ENCODE measurements around the gene ATP6AP1.

The ATP6AP1 gene

DNA sequence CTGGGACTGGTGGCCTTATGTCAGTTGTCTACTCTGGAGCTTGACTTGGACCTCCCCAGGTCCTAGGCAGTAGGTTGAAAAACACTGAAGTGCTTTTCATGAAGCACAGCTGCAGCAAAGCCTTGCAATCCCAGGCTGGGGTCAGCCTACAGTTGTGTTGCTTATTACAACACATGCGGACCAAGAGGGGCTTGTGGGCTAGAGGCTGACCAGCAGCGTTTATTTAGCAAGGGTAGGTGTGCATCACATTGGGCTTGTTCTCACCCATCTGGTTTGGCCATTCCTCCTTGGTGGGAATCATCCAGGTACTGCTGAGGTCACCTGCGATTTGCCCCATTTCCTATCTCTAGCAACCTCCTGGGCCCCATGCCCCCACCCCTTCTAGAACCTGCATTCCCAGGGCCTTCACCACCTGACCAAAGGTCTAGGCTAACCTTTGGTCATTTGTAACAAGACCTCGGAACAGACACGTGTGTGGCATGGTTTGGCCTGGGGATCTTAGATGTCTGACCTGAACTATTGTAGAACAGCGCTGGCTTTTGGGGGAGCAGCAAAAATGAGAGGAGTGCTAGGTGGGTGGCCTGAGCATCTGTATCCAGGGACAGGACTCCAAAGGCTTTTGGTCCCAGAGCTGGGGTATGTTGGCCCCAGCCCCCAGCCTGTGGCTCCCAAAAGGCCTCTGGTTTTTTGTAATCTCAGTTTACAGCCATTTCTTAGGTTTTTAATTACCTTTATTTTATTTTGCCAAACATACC is 27.3 kb upstream of the ATP6AP1 start:
- H3K4me3 ChIP-seq (ENCODE audit: extremely low read depth, insufficient read depth, low read length, poor library complexity, severe bottlenecking), result no peak overlapping the region
- no peak overlapping the region for H3K27ac ChIP-seq (ENCODE audit: low read depth, low read length, severe bottlenecking)
- WGBS, 2 experiments (ENCODE audit: insufficient coverage in 2 of 2), result 82 to 93% methylated on average over 3 of the region's 6 CpGs
- peaks cover 18% of the 10 kb centered on the region for H3K36me3 ChIP-seq (ENCODE audit: control insufficient read depth, insufficient read depth, low read length)
- no peaks in the 10 kb centered on the region for H3K9me3 ChIP-seq (ENCODE audit: control insufficient read depth, low read length)
- H3K4me1 ChIP-seq (ENCODE audit: control insufficient read depth, insufficient read depth, low read length, poor library complexity, severe bottlenecking), result no peaks in the 10 kb centered on the region

DNA sequence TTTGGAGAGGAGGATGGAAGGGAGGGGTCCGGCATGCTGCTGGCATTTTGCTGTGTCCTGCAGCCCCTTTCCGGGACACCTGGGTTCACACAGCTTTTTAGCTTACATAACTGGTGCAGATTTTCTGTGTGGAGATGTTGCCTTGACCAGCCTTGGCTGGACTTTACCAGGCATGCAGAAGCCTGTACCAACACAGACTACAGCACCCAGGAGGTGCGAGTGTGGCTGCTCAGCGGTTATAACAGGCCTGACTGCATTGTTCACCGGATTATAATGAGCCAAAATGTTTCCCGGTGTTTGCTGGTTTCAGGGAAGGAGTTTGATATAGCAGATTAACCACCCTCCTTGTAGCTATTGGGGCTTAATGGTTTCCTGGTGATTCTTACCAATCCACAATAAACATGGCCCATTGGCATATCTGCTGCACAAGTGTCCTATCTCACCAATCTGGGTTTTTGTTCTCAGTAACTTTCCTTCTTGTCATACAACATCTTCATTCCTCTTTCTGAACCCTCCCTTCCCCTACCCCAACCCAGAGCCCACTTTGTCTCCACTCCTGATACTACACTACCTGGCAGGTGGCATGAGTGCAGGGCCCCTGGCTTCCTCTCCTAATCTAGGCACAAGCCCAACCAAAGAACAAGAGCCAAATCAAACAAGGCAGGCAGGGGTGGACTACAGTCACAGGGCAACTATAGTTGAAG is 26.4 kb upstream of the ATP6AP1 start:
- Histone ChIP-seq H3K36me3 (ENCODE audit: control insufficient read depth, insufficient read depth, low read length) (peaks cover 18% of the 10 kb centered on the region), H3K4me1 (ENCODE audit: control insufficient read depth, insufficient read depth, low read length, poor library complexity, severe bottlenecking) (no peaks in the 10 kb centered on the region), H3K27ac (ENCODE audit: low read depth, low read length, severe bottlenecking) (no peak overlapping the region), H3K9me3 (ENCODE audit: control insufficient read depth, low read length) (no peaks in the 10 kb centered on the region), H3K4me3 (ENCODE audit: extremely low read depth, insufficient read depth, low read length, poor library complexity, severe bottlenecking) (no peak overlapping the region)
- 86% methylated on average over 1 of the region's 6 CpGs; no CpG with 5 or more reads in 1 of the 2 experiments for WGBS, 2 experiments (ENCODE audit: insufficient coverage in 2 of 2)

DNA sequence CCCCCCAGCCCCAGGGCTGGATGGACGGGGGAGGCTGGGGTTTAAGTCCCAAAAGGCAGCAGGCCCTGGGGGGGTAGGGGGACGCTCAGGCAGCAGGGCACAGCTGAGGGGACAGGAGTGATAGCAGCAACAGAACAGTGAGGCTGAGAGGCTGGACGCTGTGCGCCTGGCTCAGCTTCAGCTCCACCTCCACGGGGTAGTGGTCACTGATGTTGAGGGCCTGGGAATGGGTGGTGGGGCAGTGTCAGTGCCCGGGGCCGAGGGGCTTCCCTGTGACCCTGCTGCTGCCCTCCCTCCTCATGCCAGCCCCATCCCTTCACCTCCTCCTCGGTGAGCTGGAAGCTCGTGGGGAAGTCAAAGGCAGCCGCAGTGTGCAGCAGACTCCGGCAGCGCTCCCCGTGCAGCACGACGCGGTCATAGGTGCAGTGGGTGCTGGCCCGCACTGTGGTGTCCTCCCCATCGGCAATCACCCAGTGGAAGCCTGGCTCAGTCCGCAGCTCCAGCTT is 25.8 kb upstream of the ATP6AP1 start:
- H3K36me3 ChIP-seq (ENCODE audit: control insufficient read depth, insufficient read depth, low read length), result peaks cover 18% of the 10 kb centered on the region
- H3K27ac ChIP-seq (ENCODE audit: low read depth, low read length, severe bottlenecking), result no peak overlapping the region
- H3K4me3 ChIP-seq (ENCODE audit: extremely low read depth, insufficient read depth, low read length, poor library complexity, severe bottlenecking), result no peak overlapping the region
- no peaks in the 10 kb centered on the region for H3K9me3 ChIP-seq (ENCODE audit: control insufficient read depth, low read length)
- 91 to 92% methylated on average over 5 to 9 of the region's 19 CpGs for WGBS, 2 experiments (ENCODE audit: insufficient coverage in 2 of 2)
- no peaks in the 10 kb centered on the region for H3K4me1 ChIP-seq (ENCODE audit: control insufficient read depth, insufficient read depth, low read length, poor library complexity, severe bottlenecking)

DNA sequence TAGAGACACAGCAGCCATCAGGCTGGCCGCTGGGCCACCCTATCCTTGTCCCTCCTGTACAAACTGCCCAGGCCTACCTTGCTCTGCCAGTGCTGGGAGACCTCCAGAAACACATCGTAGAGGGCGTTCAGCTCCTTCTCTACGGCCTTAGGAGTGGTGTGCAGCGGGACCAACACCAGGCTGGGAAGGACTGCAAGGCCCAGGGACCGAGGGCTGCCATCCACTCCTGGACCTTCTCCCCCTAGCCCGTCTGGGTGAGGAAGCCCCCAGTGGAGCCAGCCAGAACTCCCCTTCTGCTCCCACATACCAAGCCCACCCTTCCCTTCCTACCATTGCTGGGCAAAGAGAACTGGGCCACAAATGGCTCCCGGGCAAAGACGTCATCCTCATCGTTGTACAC is 25.3 kb upstream of the ATP6AP1 start:
- Histone ChIP-seq H3K27ac (ENCODE audit: low read depth, low read length, severe bottlenecking) (no peak overlapping the region), H3K4me1 (ENCODE audit: control insufficient read depth, insufficient read depth, low read length, poor library complexity, severe bottlenecking) (no peaks in the 10 kb centered on the region)
- WGBS, 2 experiments (ENCODE audit: insufficient coverage in 2 of 2), result 80 to 95% methylated on average over 1 to 8 of the region's 10 CpGs

DNA sequence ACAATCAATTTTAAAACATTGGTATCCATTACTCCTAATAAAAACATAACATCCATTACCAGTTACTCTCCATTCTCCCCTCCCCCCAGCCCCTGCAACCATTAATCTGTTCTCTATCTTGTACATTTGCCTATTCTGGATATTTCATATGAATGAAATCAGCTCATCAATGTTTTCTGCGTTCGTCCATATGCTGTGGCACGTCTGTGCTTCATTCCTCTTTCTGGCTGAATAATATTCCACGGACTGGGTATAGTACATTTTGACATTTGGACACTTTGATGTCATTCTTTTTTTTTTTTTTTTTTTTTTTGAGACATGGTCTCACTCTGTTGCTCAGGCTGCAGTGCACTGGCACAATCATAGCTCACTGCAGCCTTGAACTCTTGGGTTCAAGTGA is 24.6 kb upstream of the ATP6AP1 start:
- H3K27ac ChIP-seq (ENCODE audit: low read depth, low read length, severe bottlenecking), result no peak overlapping the region
- no peaks in the 10 kb centered on the region for H3K9me3 ChIP-seq (ENCODE audit: control insufficient read depth, low read length)
- H3K36me3 ChIP-seq (ENCODE audit: control insufficient read depth, insufficient read depth, low read length), result peaks cover 16% of the 10 kb centered on the region
- peaks cover 4% of the 10 kb centered on the region for H3K4me1 ChIP-seq (ENCODE audit: control insufficient read depth, insufficient read depth, low read length, poor library complexity, severe bottlenecking)
- no peak overlapping the region for H3K4me3 ChIP-seq (ENCODE audit: extremely low read depth, insufficient read depth, low read length, poor library complexity, severe bottlenecking)
- WGBS, 2 experiments (ENCODE audit: insufficient coverage in 2 of 2), result 93% methylated on average over 3 of the region's 4 CpGs; no CpG with 5 or more reads in 1 of the 2 experiments

More for the DNA sequence above, 25.3 kb upstream of the ATP6AP1 start:
- peaks cover 18% of the 10 kb centered on the region for H3K36me3 ChIP-seq (ENCODE audit: control insufficient read depth, insufficient read depth, low read length)
- H3K4me3 ChIP-seq (ENCODE audit: extremely low read depth, insufficient read depth, low read length, poor library complexity, severe bottlenecking), result no peak overlapping the region
- no peaks in the 10 kb centered on the region for H3K9me3 ChIP-seq (ENCODE audit: control insufficient read depth, low read length)

DNA sequence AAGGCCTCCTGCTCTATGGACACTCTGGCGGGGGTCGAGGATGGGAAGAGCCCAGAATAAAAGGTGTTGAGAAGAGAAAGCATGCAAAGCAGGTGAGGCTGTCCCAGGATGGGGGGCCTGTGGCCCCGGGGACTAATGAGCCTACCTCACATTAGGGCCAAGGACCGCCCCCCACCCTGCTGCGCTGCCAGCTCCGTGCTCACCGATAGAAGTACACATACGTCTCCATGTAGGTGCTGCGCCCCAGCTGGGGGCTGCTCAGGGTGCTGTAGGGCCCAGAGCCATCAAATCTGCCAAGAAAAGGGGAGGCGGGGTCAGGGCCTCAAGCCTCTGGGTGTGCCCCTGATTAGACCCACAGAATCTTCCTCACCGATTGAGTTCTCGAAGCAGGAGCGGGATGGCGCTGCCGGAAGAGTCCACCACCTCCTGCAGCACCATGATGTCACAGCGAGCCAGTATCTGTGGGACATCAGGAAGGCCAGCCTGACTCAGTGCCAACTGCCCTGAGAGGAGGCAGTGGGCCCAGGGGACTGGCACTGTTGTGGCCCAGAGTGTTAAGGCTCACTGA is 23.8 kb upstream of the ATP6AP1 start:
- H3K27ac ChIP-seq (ENCODE audit: low read depth, low read length, severe bottlenecking), result no peak overlapping the region
- peaks cover 7% of the 10 kb centered on the region for H3K36me3 ChIP-seq (ENCODE audit: control insufficient read depth, insufficient read depth, low read length)
- no peak overlapping the region for H3K4me3 ChIP-seq (ENCODE audit: extremely low read depth, insufficient read depth, low read length, poor library complexity, severe bottlenecking)
- WGBS, 2 experiments (ENCODE audit: insufficient coverage in 2 of 2), result 95% methylated on average over 8 of the region's 16 CpGs; no CpG with 5 or more reads in 1 of the 2 experiments
- no peaks in the 10 kb centered on the region for H3K9me3 ChIP-seq (ENCODE audit: control insufficient read depth, low read length)
- peaks cover 4% of the 10 kb centered on the region for H3K4me1 ChIP-seq (ENCODE audit: control insufficient read depth, insufficient read depth, low read length, poor library complexity, severe bottlenecking)

DNA sequence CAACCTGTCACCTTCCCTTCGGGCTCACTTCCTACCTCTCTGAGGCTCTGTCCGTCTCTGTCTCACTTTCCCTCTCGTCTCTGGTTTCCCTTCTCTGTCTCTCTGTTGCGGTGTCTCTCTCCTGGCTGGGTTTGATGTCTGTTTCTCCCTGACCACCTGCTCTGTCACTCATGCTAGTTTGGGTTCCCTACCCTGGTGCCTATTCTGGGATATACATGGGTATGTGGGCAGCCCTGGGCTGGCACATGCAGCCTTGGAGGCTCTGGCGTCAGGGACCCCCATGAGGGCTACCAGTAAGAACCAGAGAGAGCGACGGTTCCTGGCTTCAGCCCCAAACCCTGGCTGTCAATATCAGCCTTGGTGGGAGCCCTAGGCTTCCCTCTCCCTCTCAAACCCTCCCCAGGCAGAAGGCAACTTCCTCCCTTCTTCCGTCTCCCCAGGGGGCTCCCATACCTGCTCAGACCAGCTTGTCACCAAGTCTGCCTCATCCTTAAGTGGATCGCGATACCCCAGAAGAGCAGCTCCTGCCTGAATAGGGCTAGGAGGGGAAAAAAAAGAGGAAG is 19.7 kb upstream of the ATP6AP1 start:
- H3K36me3 ChIP-seq (ENCODE audit: control insufficient read depth, insufficient read depth, low read length), result peaks cover 2% of the 10 kb centered on the region
- H3K4me3 ChIP-seq (ENCODE audit: extremely low read depth, insufficient read depth, low read length, poor library complexity, severe bottlenecking), result peak overlapping the region; percentile 34
- H3K9me3 ChIP-seq (ENCODE audit: control insufficient read depth, low read length), result no peaks in the 10 kb centered on the region
- H3K4me1 ChIP-seq (ENCODE audit: control insufficient read depth, insufficient read depth, low read length, poor library complexity, severe bottlenecking), result peaks cover 8% of the 10 kb centered on the region
- 74% methylated on average over 6 of the region's 10 CpGs; no CpG with 5 or more reads in 1 of the 2 experiments for whole genome bisulfite sequencing, 2 experiments (ENCODE audit: insufficient coverage in 2 of 2)
- peak overlapping the region; percentile 66 for H3K27ac ChIP-seq (ENCODE audit: low read depth, low read length, severe bottlenecking)

DNA sequence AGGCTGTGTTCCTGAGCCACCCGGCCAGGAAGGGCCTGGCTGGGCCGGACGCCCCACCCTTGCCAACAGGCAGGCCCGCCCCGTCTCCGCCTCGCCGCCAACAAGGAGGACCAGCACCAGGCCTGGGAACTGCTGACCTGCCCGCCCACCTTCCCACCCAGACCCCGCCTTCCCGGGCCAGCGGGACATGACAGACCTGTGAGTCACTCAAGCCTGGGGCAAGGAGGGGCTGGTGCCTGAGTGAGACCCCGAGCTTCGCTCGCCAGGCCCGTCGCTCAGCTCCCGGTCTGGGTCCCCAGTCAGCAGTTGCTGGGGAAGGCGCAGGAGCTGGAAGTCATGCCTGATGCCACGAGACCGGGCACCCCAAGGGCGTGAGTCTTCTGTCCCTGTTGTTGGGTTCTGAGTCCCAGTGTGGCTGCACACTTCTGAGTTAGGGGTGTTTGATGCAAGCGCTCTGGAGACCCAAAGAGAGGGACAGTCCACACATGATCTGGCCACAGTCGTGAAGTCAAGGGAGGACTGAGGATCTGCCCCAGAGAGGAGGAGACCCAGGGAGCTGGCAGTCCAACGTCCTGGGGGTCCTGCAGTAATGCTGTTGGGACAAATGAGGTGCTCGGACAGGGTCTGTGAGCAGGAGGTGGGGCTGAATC is 19.1 kb upstream of the ATP6AP1 start, which contains the start of gene DNASE1L1:
Gene DNASE1L1 (minus strand): TSS at position 33 of the 650 bp plus-strand sequence. CDS start 3,686 bp downstream, outside the sequence.
- Histone ChIP-seq H3K4me3 (ENCODE audit: extremely low read depth, insufficient read depth, low read length, poor library complexity, severe bottlenecking) (peak within 1 kb of the TSS; percentile 34), H3K27ac (ENCODE audit: low read depth, low read length, severe bottlenecking) (peak within 1 kb of the TSS; percentile 88), H3K9me3 (ENCODE audit: control insufficient read depth, low read length) (no peaks in the 10 kb centered on the region), H3K36me3 (ENCODE audit: control insufficient read depth, insufficient read depth, low read length) (peaks cover 6% of the 10 kb centered on the region), H3K4me1 (ENCODE audit: control insufficient read depth, insufficient read depth, low read length, poor library complexity, severe bottlenecking) (peaks cover 8% of the 10 kb centered on the region)
- WGBS, 2 experiments (ENCODE audit: insufficient coverage in 2 of 2), result 0 to 25% methylated on average over 5 to 11 of the region's 26 CpGs

DNA sequence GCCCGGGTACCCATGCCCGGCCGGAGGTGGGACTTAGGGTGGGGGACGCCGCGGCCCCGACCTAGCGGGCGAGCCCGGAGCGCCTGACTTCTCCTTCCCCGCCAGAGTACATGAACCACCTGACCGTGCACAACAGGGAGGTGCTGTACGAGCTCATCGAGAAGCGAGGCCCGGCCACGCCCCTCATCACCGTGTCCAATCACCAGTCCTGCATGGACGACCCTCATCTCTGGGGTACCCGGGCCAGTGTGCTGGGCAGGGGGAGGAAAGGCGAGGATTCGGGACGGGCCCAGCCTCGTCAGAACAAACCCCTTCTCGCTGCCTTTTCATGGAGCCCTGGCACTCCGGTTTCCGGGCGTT is 16.5 kb upstream of the ATP6AP1 start:
- peak overlapping the region; percentile 57 for H3K4me3 ChIP-seq (ENCODE audit: extremely low read depth, insufficient read depth, low read length, poor library complexity, severe bottlenecking)
- peaks cover 6% of the 10 kb centered on the region for H3K36me3 ChIP-seq (ENCODE audit: control insufficient read depth, insufficient read depth, low read length)
- 0 to 35% methylated on average over 4 of the region's 29 CpGs for WGBS, 2 experiments (ENCODE audit: insufficient coverage in 2 of 2)
- H3K27ac ChIP-seq (ENCODE audit: low read depth, low read length, severe bottlenecking), result no peak overlapping the region
- no peaks in the 10 kb centered on the region for H3K9me3 ChIP-seq (ENCODE audit: control insufficient read depth, low read length)
- peaks cover 8% of the 10 kb centered on the region for H3K4me1 ChIP-seq (ENCODE audit: control insufficient read depth, insufficient read depth, low read length, poor library complexity, severe bottlenecking)

DNA sequence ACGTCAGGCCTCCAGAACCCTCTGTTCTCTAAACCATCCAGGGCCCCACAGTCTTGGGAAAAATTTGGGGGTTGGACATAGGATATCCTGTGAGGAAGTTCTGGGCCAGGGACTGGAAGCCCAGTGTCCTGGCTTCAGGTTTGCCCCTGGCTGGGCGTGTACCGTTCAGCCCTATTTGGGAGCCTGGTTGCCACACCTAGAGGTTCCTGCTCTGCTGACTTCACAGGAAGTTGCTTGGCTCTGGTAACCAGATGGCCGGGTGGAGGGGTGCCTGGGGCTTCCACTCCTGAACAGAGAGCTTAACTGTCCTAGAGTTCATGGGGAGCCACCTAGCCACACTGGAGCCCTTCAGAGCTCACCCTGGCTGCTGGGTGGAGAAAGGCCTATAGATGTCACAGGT is 16.0 kb upstream of the ATP6AP1 start:
- peak overlapping the region; percentile 57 for H3K4me3 ChIP-seq (ENCODE audit: extremely low read depth, insufficient read depth, low read length, poor library complexity, severe bottlenecking)
- H3K36me3 ChIP-seq (ENCODE audit: control insufficient read depth, insufficient read depth, low read length), result peaks cover 6% of the 10 kb centered on the region
- peaks cover 8% of the 10 kb centered on the region for H3K4me1 ChIP-seq (ENCODE audit: control insufficient read depth, insufficient read depth, low read length, poor library complexity, severe bottlenecking)
- no peak overlapping the region for H3K27ac ChIP-seq (ENCODE audit: low read depth, low read length, severe bottlenecking)
- WGBS, 2 experiments (ENCODE audit: insufficient coverage in 2 of 2), result 79 to 80% methylated on average over 1 to 2 of the region's 4 CpGs
- no peaks in the 10 kb centered on the region for H3K9me3 ChIP-seq (ENCODE audit: control insufficient read depth, low read length)

Measured in mesodermal cell (in vitro differentiated cells).